Activated naive CD4-positive, alpha-beta T cell treated with anti-CD3 and anti-CD28 coated beads, Interleukin-2, amount 10 ng/mL, durations not matched to agents 7 days and 5 days (primary cell): ENCODE results near the gene LPCAT4.
A peak's percentile ranks its signal among the peaks of the same experiment; 100 is the strongest.

Experiments
- CTCF ChIA-PET: fragments of 350-600 bp; sonication (Branson Sonifier 250); formaldehyde crosslinking; loops from one replicate; lab custom pipeline; 2021; ENCODE audit warnings: antibody characterized with exemption; lab: Charles Lee
- DNase-seq: peaks from one replicate; pipeline ENCODE4 v3.0.0-alpha.2; 2020
- H3K27ac Mint-ChIP-seq: one replicate; pipeline ENCODE4 v1.8.0; 2021; ENCODE audit warnings: mild to moderate bottlenecking, moderate library complexity, mixed read lengths
- H3K27me3 Mint-ChIP-seq: one replicate; pipeline ENCODE4 v1.8.0; 2021; ENCODE audit warnings: mild to moderate bottlenecking, mixed read lengths
- H3K36me3 Mint-ChIP-seq: one replicate; pipeline ENCODE4 v1.8.0; 2021; ENCODE audit warnings: mixed read lengths
- H3K4me1 Mint-ChIP-seq: one replicate; pipeline ENCODE4 v1.8.0; 2021; ENCODE audit warnings: mixed read lengths
- H3K4me3 Mint-ChIP-seq: one replicate; pipeline ENCODE4 v1.8.0; 2021; ENCODE audit warnings: mild to moderate bottlenecking, moderate library complexity, mixed read lengths
- H3K9me3 Mint-ChIP-seq: one replicate; pipeline ENCODE4 v1.8.0; 2021; ENCODE audit warnings: mixed read lengths

LPCAT4 gene

GRCh38 chr15:34318277-34319079 is 48.5 kb downstream of the LPCAT4 start:
- DNase-seq, result peak; percentile 51

GRCh38 chr15:34314491-34315490 is 52.2 kb downstream of the LPCAT4 start:
- H3K27ac Mint-ChIP-seq, result no peak overlapping the region
- no peaks in the 10 kb centered on the region for H3K9me3 Mint-ChIP-seq
- no peaks in the 10 kb centered on the region for H3K27me3 Mint-ChIP-seq
- H3K4me3 Mint-ChIP-seq, result no peak overlapping the region
- no peak for DNase-seq
- H3K4me1 Mint-ChIP-seq, result peaks cover 41% of the 10 kb centered on the region
- peaks cover 19% of the 10 kb centered on the region for H3K36me3 Mint-ChIP-seq
- CTCF ChIA-PET, result interaction anchor here (0.7 kb wide), 1 partner anchor 273 kb away, joined by 3 read pairs; no protein-coding TSS in a partner anchor

More at GRCh38 chr15:34318277-34319079, 48.5 kb downstream of the LPCAT4 start:
- H3K36me3 Mint-ChIP-seq, result peaks cover 22% of the 10 kb centered on the region
- H3K4me1 Mint-ChIP-seq, result peaks cover 52% of the 10 kb centered on the region
- H3K9me3 Mint-ChIP-seq, result no peaks in the 10 kb centered on the region
- peak overlapping the region; percentile 92 for H3K27ac Mint-ChIP-seq
- no peaks in the 10 kb centered on the region for H3K27me3 Mint-ChIP-seq
- H3K4me3 Mint-ChIP-seq, result peak overlapping the region; percentile 95
- CTCF ChIA-PET, result interaction anchor here (0.7 to 1.5 kb wide), 6 partner anchors 9 to 156 kb away, joined by 3 to 6 read pairs (median 4); partner anchors contain the start of gene LPCAT4

GRCh38 chr15:34311563-34311962 is 55.4 kb downstream of the LPCAT4 start:
- no peak for DNase-seq
- H3K27me3 Mint-ChIP-seq, result no peaks in the 10 kb centered on the region
- peaks cover 24% of the 10 kb centered on the region for H3K4me1 Mint-ChIP-seq
- no peaks in the 10 kb centered on the region for H3K9me3 Mint-ChIP-seq
- H3K27ac Mint-ChIP-seq, result no peak overlapping the region
- CTCF ChIA-PET, result no interaction called here
- peaks cover 25% of the 10 kb centered on the region for H3K36me3 Mint-ChIP-seq
- H3K4me3 Mint-ChIP-seq, result no peak overlapping the region
